ENCODE results near the gene PTPRT.

Gene PTPRT

DNA sequence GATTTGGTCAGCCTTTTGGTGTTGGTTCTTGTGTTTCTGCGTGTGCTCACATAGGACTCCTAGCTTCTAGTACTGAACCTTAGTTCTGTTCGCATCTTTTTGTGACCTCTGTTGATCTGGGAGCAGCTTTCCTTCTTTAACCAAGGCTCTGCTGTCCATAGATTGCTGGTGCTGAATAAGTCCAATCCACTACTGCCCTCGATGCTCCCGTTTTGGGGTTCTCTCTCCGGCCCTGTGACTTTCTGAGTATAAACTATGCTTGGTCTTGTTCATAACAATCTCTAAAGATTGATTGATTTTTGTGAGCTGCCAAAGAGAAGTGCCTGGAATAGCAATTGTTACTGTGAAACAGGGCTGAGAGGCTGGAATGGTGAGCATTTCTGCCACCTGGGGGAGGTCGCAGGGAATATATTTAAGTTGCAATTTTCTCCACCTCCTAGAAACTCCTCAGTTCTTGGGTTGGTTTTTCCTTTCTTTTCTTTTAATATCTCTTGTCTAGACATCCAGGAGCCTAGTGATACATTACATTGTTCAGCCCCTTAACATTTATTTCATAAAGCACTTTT, 1148.6 kb downstream of the PTPRT start:
- H3K9ac ChIP-seq (ENCODE audit: low read depth in 1 of 2, low read length in 2 of 2) = no peak overlapping the region
- H3K4me3 ChIP-seq (ENCODE audit: low read length in 2 of 2) = no peak overlapping the region
- H3K4me1 ChIP-seq (ENCODE audit: control insufficient read depth in 2 of 2, insufficient read depth in 2 of 2, low read length in 2 of 2) = no peaks in the 10 kb centered on the region
- no peaks in the 10 kb centered on the region for H3K9me3 ChIP-seq (ENCODE audit: control insufficient read depth in 2 of 2, low read length in 2 of 2)
- no peaks in the 10 kb centered on the region for H3K27me3 ChIP-seq (ENCODE audit: control insufficient read depth in 2 of 2, insufficient read depth in 2 of 2, low read length in 2 of 2)
- no peak overlapping the region for H3K27ac ChIP-seq (ENCODE audit: low read depth in 2 of 2, low read length in 2 of 2)
- no peaks in the 10 kb centered on the region for H3K36me3 ChIP-seq (ENCODE audit: control insufficient read depth in 2 of 2, insufficient read depth in 2 of 2, low read length in 2 of 2)

DNA sequence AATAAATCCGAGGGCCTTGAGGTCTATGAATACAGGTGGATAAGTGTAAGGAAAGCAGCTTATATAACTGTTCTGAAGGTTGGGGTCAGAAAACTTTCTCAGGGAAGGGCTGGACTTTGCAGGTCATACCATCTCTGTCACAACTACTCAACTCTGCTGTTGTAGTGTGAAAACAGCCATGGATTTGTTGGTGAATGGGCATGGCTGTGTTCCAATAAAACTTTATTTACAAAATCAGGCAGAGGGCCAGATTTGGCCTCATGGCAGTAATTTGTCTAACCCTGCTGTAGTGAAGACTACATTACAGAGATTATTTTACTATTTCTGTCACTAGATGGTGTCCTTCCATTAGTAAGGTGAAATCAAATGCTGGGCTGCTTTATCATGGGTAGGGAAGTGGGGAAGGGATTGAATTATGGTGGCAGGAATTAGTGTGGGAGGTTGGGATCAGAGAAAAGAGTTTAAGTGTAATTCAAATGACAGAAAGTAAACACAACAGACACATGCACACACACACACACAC, 1161.9 kb downstream of the PTPRT start:
- Histone ChIP-seq H3K9me3 (ENCODE audit: control insufficient read depth in 2 of 2, low read length in 2 of 2) (no peaks in the 10 kb centered on the region), H3K9ac (ENCODE audit: low read depth in 1 of 2, low read length in 2 of 2) (no peak overlapping the region), H3K4me3 (ENCODE audit: low read length in 2 of 2) (no peak overlapping the region), H3K36me3 (ENCODE audit: control insufficient read depth in 2 of 2, insufficient read depth in 2 of 2, low read length in 2 of 2) (no peaks in the 10 kb centered on the region), H3K27me3 (ENCODE audit: control insufficient read depth in 2 of 2, insufficient read depth in 2 of 2, low read length in 2 of 2) (no peaks in the 10 kb centered on the region), H3K27ac (ENCODE audit: low read depth in 2 of 2, low read length in 2 of 2) (no peak overlapping the region), H3K4me1 (ENCODE audit: control insufficient read depth in 2 of 2, insufficient read depth in 2 of 2, low read length in 2 of 2) (no peaks in the 10 kb centered on the region)

DNA sequence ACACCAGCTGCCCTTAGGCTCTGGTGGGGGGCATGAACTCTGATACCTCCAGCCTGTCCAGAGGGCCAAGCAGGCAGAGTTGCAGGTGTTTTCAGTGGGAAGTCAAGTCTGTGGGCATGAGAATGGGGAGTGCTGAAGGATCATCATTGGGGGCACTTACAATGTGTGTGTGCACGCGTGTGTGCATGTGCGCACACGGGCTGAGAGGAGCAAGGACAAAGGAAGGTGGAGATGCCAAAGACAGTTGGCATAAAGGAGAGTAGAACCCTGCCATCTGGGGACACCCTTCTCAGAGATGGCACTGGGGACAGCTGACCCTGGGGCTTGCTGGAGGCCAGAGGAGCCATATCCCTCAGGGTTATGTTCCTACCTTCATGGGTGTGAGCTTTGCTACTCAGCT, 1163.1 kb downstream of the PTPRT start:
- H3K27me3 ChIP-seq (ENCODE audit: control insufficient read depth in 2 of 2, insufficient read depth in 2 of 2, low read length in 2 of 2) = no peaks in the 10 kb centered on the region
- no peak overlapping the region for H3K4me3 ChIP-seq (ENCODE audit: low read length in 2 of 2)
- no peak overlapping the region for H3K9ac ChIP-seq (ENCODE audit: low read depth in 1 of 2, low read length in 2 of 2)
- no peak overlapping the region for H3K27ac ChIP-seq (ENCODE audit: low read depth in 2 of 2, low read length in 2 of 2)
- H3K36me3 ChIP-seq (ENCODE audit: control insufficient read depth in 2 of 2, insufficient read depth in 2 of 2, low read length in 2 of 2) = no peaks in the 10 kb centered on the region
- H3K9me3 ChIP-seq (ENCODE audit: control insufficient read depth in 2 of 2, low read length in 2 of 2) = no peaks in the 10 kb centered on the region
- no peaks in the 10 kb centered on the region for H3K4me1 ChIP-seq (ENCODE audit: control insufficient read depth in 2 of 2, insufficient read depth in 2 of 2, low read length in 2 of 2)

DNA sequence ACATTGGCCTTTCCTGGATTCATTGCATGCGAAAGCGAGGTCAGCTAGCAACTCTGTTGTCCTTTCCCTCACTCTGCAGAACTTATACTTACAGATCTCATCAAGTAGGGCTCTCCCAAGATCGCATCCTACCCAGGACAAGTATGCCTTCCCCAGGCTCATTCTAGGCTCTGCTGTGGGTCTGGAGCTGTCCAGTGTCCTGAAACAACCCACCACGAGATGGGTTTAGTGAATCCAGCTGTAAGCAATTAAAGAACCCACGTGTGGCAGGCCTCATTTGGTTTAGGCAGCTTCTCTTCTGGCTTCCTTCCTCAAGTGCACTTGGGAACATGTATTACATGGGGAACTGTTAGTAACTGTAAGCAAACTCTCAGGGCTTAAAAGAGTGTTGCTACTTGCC, 1165.1 kb downstream of the PTPRT start:
- no peaks in the 10 kb centered on the region for H3K9me3 ChIP-seq (ENCODE audit: control insufficient read depth in 2 of 2, low read length in 2 of 2)
- no peak overlapping the region for H3K4me3 ChIP-seq (ENCODE audit: low read length in 2 of 2)
- H3K9ac ChIP-seq (ENCODE audit: low read depth in 1 of 2, low read length in 2 of 2) = no peak overlapping the region
- H3K27ac ChIP-seq (ENCODE audit: low read depth in 2 of 2, low read length in 2 of 2) = no peak overlapping the region
- H3K27me3 ChIP-seq (ENCODE audit: control insufficient read depth in 2 of 2, insufficient read depth in 2 of 2, low read length in 2 of 2) = no peaks in the 10 kb centered on the region
- no peaks in the 10 kb centered on the region for H3K36me3 ChIP-seq (ENCODE audit: control insufficient read depth in 2 of 2, insufficient read depth in 2 of 2, low read length in 2 of 2)
- H3K4me1 ChIP-seq (ENCODE audit: control insufficient read depth in 2 of 2, insufficient read depth in 2 of 2, low read length in 2 of 2) = no peaks in the 10 kb centered on the region
